T-helper 17 cell (primary cell): ENCODE results near the gene NT5DC1. TPM values are rescaled to one million over a fixed set of nuclear protein-coding genes. Genes with fewer than 3 reads are reported as not detected.

ENCODE experiments used
- ATAC-seq: fragments of 150-1000 bp; cut with Tn5 transposase; 2 replicates; pipeline ENCODE4 v1.10.0; 2021; ENCODE audit warnings: mild to moderate bottlenecking, moderate library complexity
- DNase-seq, 3 donors: peaks; one replicate each; pipeline versions ENCODE4 v3.0.0 to v3.0.0-alpha.2; 2020 to 2021
- H3K9me3 ChIP-seq: one replicate; pipeline ENCODE4 v1.7.0; 2013; ENCODE audit warnings: low read length, mild to moderate bottlenecking; ENCODE audit not compliant: control insufficient read depth, poor library complexity, severe bottlenecking
- H3K27ac Mint-ChIP-seq: one replicate; pipeline ENCODE4 v1.8.0; 2022; ENCODE audit warnings: mild to moderate bottlenecking, moderate library complexity, mixed read lengths
- H3K27me3 Mint-ChIP-seq: one replicate; pipeline ENCODE4 v1.8.0; 2022; ENCODE audit warnings: mixed read lengths
- H3K36me3 Mint-ChIP-seq: one replicate; pipeline ENCODE4 v1.8.0; 2022; ENCODE audit warnings: low read depth, mixed read lengths
- H3K4me1 Mint-ChIP-seq: one replicate; pipeline ENCODE4 v1.8.0; 2022; ENCODE audit warnings: mild to moderate bottlenecking, mixed read lengths
- H3K4me3 Mint-ChIP-seq: one replicate; pipeline ENCODE4 v1.8.0; 2022; ENCODE audit warnings: mild to moderate bottlenecking, moderate library complexity, mixed read lengths
- total RNA-seq, 4 donors: library from RNA in 2 of 4; stranded (reverse) in 2 of 4; gene quantifications; one replicate each; pipeline ENCODE4 v1.2.3 and lab custom pipeline; 2022 to 2026

The NT5DC1 gene
- total RNA-seq, 2 donors from 2014 or later: 33.1 to 34.5 TPM

- DNase-seq: peak; percentile 79 to 86 (median 85)
- no peaks in the 10 kb centered on the region for H3K27me3 Mint-ChIP-seq
- no peak within 1 kb of the TSS for H3K27ac Mint-ChIP-seq
- peaks cover 27% of the 10 kb centered on the region for H3K4me1 Mint-ChIP-seq
- no peak within 1 kb of the TSS for H3K4me3 Mint-ChIP-seq
- peak; percentile 97 for ATAC-seq
- H3K36me3 Mint-ChIP-seq: no peaks in the 10 kb centered on the region
- no peaks in the 10 kb centered on the region for H3K9me3 ChIP-seq
Observed at GRCh38 chr6:116253505-116254296, 153.0 kb downstream of the NT5DC1 start, which contains the start of gene TSPYL4. Gene TSPYL4, minus strand, starts transcription at chr6:116254075. Its CDS starts 67 bp downstream, at chr6:116254008.

- no peak overlapping the region for H3K27ac Mint-ChIP-seq
- no peaks in the 10 kb centered on the region for H3K36me3 Mint-ChIP-seq
- no peak for ATAC-seq
- no peak for DNase-seq
- no peaks in the 10 kb centered on the region for H3K27me3 Mint-ChIP-seq
- H3K4me1 Mint-ChIP-seq: peaks cover 26% of the 10 kb centered on the region
- no peak overlapping the region for H3K4me3 Mint-ChIP-seq
- no peaks in the 10 kb centered on the region for H3K9me3 ChIP-seq
Observed at GRCh38 chr6:116254297-116255056, 153.8 kb downstream of the NT5DC1 start.

- DNase-seq (no peak), ATAC-seq (no peak)
- Mint-ChIP-seq H3K27me3 (no peaks in the 10 kb centered on the region), H3K27ac (no peak overlapping the region), H3K4me1 (peaks cover 23% of the 10 kb centered on the region), H3K4me3 (no peak overlapping the region), H3K36me3 (no peaks in the 10 kb centered on the region)
- no peaks in the 10 kb centered on the region for H3K9me3 ChIP-seq
Observed at GRCh38 chr6:116255246-116255800, 154.7 kb downstream of the NT5DC1 start.

- H3K27ac Mint-ChIP-seq: no peak overlapping the region
Observed at GRCh38 chr6:116256694-116257093, 156.0 kb downstream of the NT5DC1 start.

GRCh38 chr6:116258520-116258919 is 157.9 kb downstream of the NT5DC1 start:
- DNase-seq (no peak), ATAC-seq (no peak)
- no peak overlapping the region for H3K4me3 Mint-ChIP-seq
- peaks cover 3% of the 10 kb centered on the region for H3K4me1 Mint-ChIP-seq
- no peak overlapping the region for H3K27ac Mint-ChIP-seq
- H3K27me3 Mint-ChIP-seq: no peaks in the 10 kb centered on the region
- H3K9me3 ChIP-seq: no peaks in the 10 kb centered on the region
- H3K36me3 Mint-ChIP-seq: no peaks in the 10 kb centered on the region

More at GRCh38 chr6:116256694-116257093, 156.0 kb downstream of the NT5DC1 start:
- peaks cover 11% of the 10 kb centered on the region for H3K4me1 Mint-ChIP-seq
- no peaks in the 10 kb centered on the region for H3K36me3 Mint-ChIP-seq
- DNase-seq (no peak), ATAC-seq (no peak)
- H3K27me3 Mint-ChIP-seq: no peaks in the 10 kb centered on the region
- no peak overlapping the region for H3K4me3 Mint-ChIP-seq
- H3K9me3 ChIP-seq: no peaks in the 10 kb centered on the region

- DNase-seq (no peak), ATAC-seq (no peak)
- H3K27ac Mint-ChIP-seq: no peak overlapping the region
- no peak overlapping the region for H3K4me3 Mint-ChIP-seq
- H3K4me1 Mint-ChIP-seq: peaks cover 6% of the 10 kb centered on the region
- H3K9me3 ChIP-seq: no peaks in the 10 kb centered on the region
- H3K27me3 Mint-ChIP-seq: no peaks in the 10 kb centered on the region
- H3K36me3 Mint-ChIP-seq: peaks cover 5% of the 10 kb centered on the region
Observed at GRCh38 chr6:116263353-116263752, 162.7 kb downstream of the NT5DC1 start.

GRCh38 chr6:116265041-116265829 is 164.6 kb downstream of the NT5DC1 start:
- no peaks in the 10 kb centered on the region for H3K9me3 ChIP-seq
- H3K27ac Mint-ChIP-seq: no peak overlapping the region
- DNase-seq (no peak), ATAC-seq (no peak)
- H3K4me3 Mint-ChIP-seq: no peak overlapping the region
- H3K36me3 Mint-ChIP-seq: peaks cover 5% of the 10 kb centered on the region
- H3K27me3 Mint-ChIP-seq: no peaks in the 10 kb centered on the region
- peaks cover 13% of the 10 kb centered on the region for H3K4me1 Mint-ChIP-seq

GRCh38 chr6:116266803-116267202 is 166.2 kb downstream of the NT5DC1 start:
- DNase-seq (no peak), ATAC-seq (no peak)
- Mint-ChIP-seq H3K27ac (no peak overlapping the region), H3K4me1 (peaks cover 17% of the 10 kb centered on the region), H3K4me3 (no peak overlapping the region), H3K36me3 (peaks cover 5% of the 10 kb centered on the region), H3K27me3 (no peaks in the 10 kb centered on the region)
- no peaks in the 10 kb centered on the region for H3K9me3 ChIP-seq

GRCh38 chr6:116267836-116268588 is 167.4 kb downstream of the NT5DC1 start:
- Mint-ChIP-seq H3K4me3 (no peak overlapping the region), H3K27ac (peak overlapping the region; percentile 21), H3K27me3 (no peaks in the 10 kb centered on the region), H3K36me3 (peaks cover 5% of the 10 kb centered on the region), H3K4me1 (peaks cover 19% of the 10 kb centered on the region)
- no peak for DNase-seq
- ATAC-seq: no peak
- H3K9me3 ChIP-seq: no peaks in the 10 kb centered on the region

GRCh38 chr6:116268589-116269293 is 168.1 kb downstream of the NT5DC1 start:
- Mint-ChIP-seq H3K36me3 (peaks cover 5% of the 10 kb centered on the region), H3K4me3 (no peak overlapping the region), H3K27me3 (no peaks in the 10 kb centered on the region), H3K4me1 (peaks cover 19% of the 10 kb centered on the region), H3K27ac (peak overlapping the region; percentile 21)
- ATAC-seq: peak; percentile 91
- no peak for DNase-seq
- H3K9me3 ChIP-seq: no peaks in the 10 kb centered on the region

- DNase-seq (no peak), ATAC-seq (no peak)
- peak overlapping the region; percentile 43 for H3K27ac Mint-ChIP-seq
- peaks cover 5% of the 10 kb centered on the region for H3K36me3 Mint-ChIP-seq
- no peaks in the 10 kb centered on the region for H3K27me3 Mint-ChIP-seq
- H3K9me3 ChIP-seq: no peaks in the 10 kb centered on the region
- H3K4me3 Mint-ChIP-seq: no peak overlapping the region
- peaks cover 31% of the 10 kb centered on the region for H3K4me1 Mint-ChIP-seq
Observed at GRCh38 chr6:116271149-116271708, 170.6 kb downstream of the NT5DC1 start.
